Measurements from ENCODE around the gene ZNF175. TPM values are rescaled to one million over a fixed set of nuclear protein-coding genes. Genes with fewer than 3 reads are reported as not detected.

ZNF175 gene
- total and polyA plus RNA-seq, 9 of the 15 experiments (the other 6 are each of a cell fraction or from before 2014, with no cell fraction given) = 3.7 to 37.9 (median 14.0) TPM

- no peak for TF ChIP-seq ASH1L (IDR thresholded peaks at IDR 0.05; ENCODE audit: borderline replicate concordance, low read depth, partially characterized antibody)
- TF ChIP-seq DIDO1 (tag; IDR thresholded peaks at IDR 0.05; ENCODE audit: low read depth) = no peak
- no peak for TF ChIP-seq CSDE1 (IDR thresholded peaks at IDR 0.05)
- no peak for TF ChIP-seq ZBTB7A (IDR thresholded peaks at IDR 0.05; ENCODE audit: borderline replicate concordance, control insufficient read depth, low read depth, low read length)
- TF ChIP-seq ETV5 (CRISPR knock-in tag; IDR thresholded peaks at IDR 0.05; ENCODE audit: low read depth) = no peak
- TF ChIP-seq BACH1 (tag; IDR thresholded peaks at IDR 0.05) = 0 out of 2 replicates have a peak, but pooled peaks have one; percentile 24
- no peak for TF ChIP-seq TFAM (CRISPR knock-in tag; conservative IDR thresholded peaks at IDR 0.05)
- TF ChIP-seq YBX1 (IDR thresholded peaks at IDR 0.05) = no peak
- no peak for TF ChIP-seq RNF219 (CRISPR knock-in tag; IDR thresholded peaks at IDR 0.05)
- TF ChIP-seq TCFL5 (CRISPR knock-in tag; conservative IDR thresholded peaks at IDR 0.05) = no peak
- TF ChIP-seq FOSL1 (tag; conservative IDR thresholded peaks at IDR 0.05) = no peak
- TF ChIP-seq HNRNPLL (IDR thresholded peaks at IDR 0.05; ENCODE audit: low read depth, low read length, poor library complexity, severe bottlenecking) = no peak
- TF ChIP-seq ZNF3 (CRISPR knock-in tag; IDR thresholded peaks at IDR 0.05) = no peak
- no peak for TF ChIP-seq ZNF134 (CRISPR knock-in tag; conservative IDR thresholded peaks at IDR 0.05)
- TF ChIP-seq THRB (CRISPR knock-in tag; conservative IDR thresholded peaks at IDR 0.05) = no peak
- no peak for TF ChIP-seq ZNF77 (CRISPR knock-in tag; IDR thresholded peaks at IDR 0.05)
- TF ChIP-seq CREB3 (tag; conservative IDR thresholded peaks at IDR 0.05; ENCODE audit: low read depth) = no peak
- TF ChIP-seq ZNF23 (CRISPR knock-in tag; IDR thresholded peaks at IDR 0.05) = no peak
- TF ChIP-seq ZNF583 (CRISPR knock-in tag; IDR thresholded peaks at IDR 0.05) = no peak
- TF ChIP-seq ZNF584 (CRISPR knock-in tag; IDR thresholded peaks at IDR 0.05; ENCODE audit: low read depth) = no peak
- no peak for TF ChIP-seq E2F1 (CRISPR knock-in tag; IDR thresholded peaks at IDR 0.05)
- TF ChIP-seq ZNF780A (CRISPR knock-in tag; IDR thresholded peaks at IDR 0.05) = no peak
- TF ChIP-seq HDAC3 (IDR thresholded peaks at IDR 0.05; ENCODE audit: borderline replicate concordance, partially characterized antibody) = no peak
- no peak for TF ChIP-seq BMI1 (IDR thresholded peaks at IDR 0.05; ENCODE audit: low read length)
Observed at GRCh38 chr19:51565583-51565982, 5.5 kb upstream of the ZNF175 start (continued).

Measured in K562 (cell line).